GM21528 (cell line): ENCODE measurements around the gene BPIFB2.

ENCODE experiments used
- ATAC-seq: cut with Tn5 transposase; IDR thresholded peaks from one replicate; pipeline ENCODE4 v1.9.1; 2021; ENCODE audit warnings: mild to moderate bottlenecking, moderate library complexity; ENCODE audit not compliant: unreplicated experiment, low FRiP score

Gene BPIFB2

GRCh38 chr20:33062825-33063149 lies 55.3 kb downstream of the BPIFB2 start:
- no peak for ATAC-seq

- no peak for ATAC-seq
Observed at GRCh38 chr20:33063271-33063670, 55.8 kb downstream of the BPIFB2 start.

- ATAC-seq, result no peak
Observed at GRCh38 chr20:33064572-33065287, 57.2 kb downstream of the BPIFB2 start.

- ATAC-seq, result no peak
Observed at GRCh38 chr20:33065785-33066184, 58.3 kb downstream of the BPIFB2 start.

- no peak for ATAC-seq
Observed at GRCh38 chr20:33067806-33068205, 60.3 kb downstream of the BPIFB2 start.

- no peak for ATAC-seq
Observed at GRCh38 chr20:33068251-33068939, 60.9 kb downstream of the BPIFB2 start.

GRCh38 chr20:33069673-33070072 lies 62.2 kb downstream of the BPIFB2 start:
- no peak for ATAC-seq

GRCh38 chr20:33070111-33071053 lies 62.9 kb downstream of the BPIFB2 start:
- no peak for ATAC-seq

GRCh38 chr20:33071198-33071597 lies 63.7 kb downstream of the BPIFB2 start:
- ATAC-seq, result no peak

GRCh38 chr20:33072362-33072761 lies 64.9 kb downstream of the BPIFB2 start:
- no peak for ATAC-seq

- ATAC-seq, result no peak
Observed at GRCh38 chr20:33072813-33073212, 65.3 kb downstream of the BPIFB2 start.
